ENCODE results near the gene BTBD2. TPM values are rescaled to one million over a fixed set of nuclear protein-coding genes. Genes with fewer than 3 reads are reported as not detected.
A peak's percentile ranks its signal among the peaks of the same experiment; 100 is the strongest.
"Not testable (repeated sequence)": the region's sequence is repeated elsewhere in the genome, so short reads cannot be mapped to it uniquely, and the experiment has no call there.

BTBD2 gene
- total RNA-seq, 1 experiment from 2014 or later, result 19.9 TPM

DNA sequence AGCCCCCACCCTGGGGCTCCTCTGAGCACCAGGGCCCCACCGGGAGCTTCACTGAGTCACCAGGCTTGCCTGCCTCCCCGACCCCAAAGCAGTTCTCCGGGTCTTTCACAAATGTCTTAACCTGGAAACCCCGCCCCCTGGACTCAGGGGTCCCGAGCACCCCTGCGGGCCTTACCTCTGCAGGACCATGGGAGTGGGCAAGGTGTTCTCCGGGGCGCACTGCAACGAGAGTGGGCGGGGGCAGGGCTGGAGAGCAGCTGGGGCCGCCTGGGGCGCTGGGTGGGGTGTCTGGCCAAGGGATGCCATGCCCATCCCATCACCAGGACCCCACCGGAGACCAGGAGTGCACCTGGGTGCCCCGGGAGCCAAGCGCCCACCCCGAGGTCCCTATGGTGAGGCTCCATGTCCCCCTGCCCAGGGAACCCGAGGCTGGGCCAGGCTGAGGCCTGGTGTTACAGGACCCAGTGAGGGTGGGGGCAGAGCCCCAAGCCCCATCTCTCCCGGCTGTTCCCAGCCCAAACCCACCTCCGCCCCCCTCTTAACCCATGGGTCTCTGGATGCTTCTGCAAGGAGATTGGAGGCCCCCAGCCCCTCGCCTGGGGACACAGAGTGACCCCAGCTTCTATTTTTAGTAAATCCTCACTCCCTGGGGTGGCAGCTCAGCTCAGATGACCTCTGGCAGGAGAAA lies 24.6 kb upstream of the BTBD2 start:
- DNase-seq (ENCODE audit: low read depth), result no peak

DNA sequence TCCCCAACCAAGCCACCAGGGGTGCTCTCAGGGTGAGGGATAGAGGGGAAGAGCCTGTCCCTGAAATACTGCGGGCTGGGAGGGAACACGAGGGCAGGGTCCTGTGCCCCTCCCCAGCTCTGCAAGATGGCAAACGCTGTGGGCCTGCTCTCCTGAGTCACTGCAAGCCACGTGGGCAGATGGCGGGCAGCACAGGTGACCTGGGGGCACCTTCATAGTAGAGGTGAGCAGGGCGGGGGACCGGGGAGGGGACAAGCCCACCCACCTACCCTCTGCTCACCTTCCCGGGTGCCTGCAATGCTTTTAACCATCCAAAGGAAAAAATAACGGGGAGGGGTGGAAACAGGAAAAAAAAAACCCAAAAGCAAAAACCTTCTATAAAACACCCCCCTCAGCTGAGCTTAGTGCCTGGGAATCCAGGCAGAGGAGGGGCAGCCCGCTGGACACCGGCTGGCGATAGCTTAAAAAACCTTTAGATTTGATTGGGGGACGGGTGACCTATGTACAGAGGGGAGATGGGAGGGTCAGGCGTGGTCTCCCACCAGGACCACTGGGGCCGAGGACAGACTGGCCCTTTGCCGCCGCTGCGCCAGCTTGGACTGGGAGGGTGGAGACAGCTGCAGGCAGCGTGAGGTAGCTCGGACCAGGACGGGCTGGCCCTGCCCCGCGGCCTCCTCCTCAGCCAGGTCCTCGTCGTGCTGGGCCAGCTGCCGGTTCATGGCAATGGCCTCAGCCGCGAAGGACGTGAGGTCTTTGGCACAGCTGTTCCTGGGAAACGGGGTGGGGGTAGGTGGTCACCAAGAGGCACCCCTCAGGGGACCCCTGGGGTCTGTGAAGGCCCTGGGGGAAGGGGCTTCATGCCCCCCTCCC lies 23.8 kb upstream of the BTBD2 start:
- no peak for DNase-seq (ENCODE audit: low read depth)

DNA sequence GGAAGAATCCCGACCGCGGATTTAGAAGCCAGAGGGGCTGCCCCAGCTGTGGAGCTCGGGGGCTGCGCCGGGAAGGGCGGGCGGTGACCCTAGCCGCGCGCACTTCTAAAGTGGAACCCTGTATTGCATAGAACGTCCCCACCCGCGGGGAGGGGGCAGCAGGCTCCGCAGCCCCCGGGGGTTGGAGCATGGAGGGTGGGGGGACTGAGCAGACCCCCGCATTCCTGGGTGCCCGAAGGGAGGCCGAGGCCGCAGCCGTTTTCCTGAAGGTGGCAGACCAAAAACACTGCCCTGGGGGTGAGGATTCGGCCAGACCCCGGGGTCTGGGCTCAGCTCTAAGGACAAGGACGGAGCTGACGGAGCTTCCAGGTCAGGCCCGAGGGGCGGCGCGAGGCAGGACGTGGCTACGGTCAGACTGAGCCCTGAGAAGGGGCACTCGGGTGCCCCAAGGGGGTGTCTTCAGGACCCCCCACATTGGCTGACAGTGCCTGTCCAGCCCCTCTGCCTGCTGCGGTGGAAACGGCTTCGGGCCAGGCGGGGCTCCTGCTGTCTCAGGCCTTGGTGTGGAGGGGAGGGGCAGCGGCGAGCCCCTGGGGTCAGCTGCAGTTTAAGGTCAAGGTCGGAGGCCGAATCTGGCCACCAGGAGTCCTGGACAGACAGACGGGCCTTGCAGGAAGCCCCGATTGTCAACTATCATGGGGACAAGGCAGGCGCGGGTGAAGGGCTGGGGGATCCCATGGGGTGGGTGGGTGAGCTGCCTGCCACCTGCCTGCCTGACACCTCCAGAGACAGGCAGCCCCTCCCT lies 23.0 kb upstream of the BTBD2 start:
- DNase-seq (ENCODE audit: low read depth), result no peak

DNA sequence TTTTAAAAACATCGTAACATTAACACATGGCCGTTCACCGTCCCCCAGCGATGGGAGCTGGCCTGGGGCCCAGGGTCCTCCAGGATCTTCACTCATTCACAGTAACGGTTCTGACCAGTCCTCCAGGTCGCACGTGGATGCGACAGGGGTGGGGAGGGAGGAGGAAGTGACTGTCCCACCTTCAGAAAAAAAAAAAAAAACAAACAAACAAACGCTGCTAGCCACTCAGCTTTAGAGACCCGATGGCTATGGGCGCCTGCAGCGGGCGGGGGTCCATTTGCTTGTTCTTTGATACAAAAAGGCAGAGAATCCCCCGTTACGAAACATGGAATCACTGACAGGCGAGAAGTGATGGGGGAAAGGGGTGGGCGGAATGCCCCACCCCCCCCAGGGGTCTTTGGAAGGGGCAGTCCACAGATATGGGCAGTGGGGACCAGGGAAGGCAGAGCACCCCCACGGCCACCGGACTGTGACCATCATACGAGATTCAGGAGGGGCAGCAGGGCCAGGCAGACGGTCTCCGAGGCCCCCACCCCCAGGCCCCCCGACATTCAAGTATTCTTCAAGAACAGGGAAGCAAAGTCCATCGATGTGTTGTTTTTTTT lies 22.2 kb upstream of the BTBD2 start:
- no peak for DNase-seq (ENCODE audit: low read depth)

GRCh38 chr19:2036424-2036823 lies 20.9 kb upstream of the BTBD2 start:
- no peak for DNase-seq (ENCODE audit: low read depth)

GRCh38 chr19:2035590-2035991 lies 20.1 kb upstream of the BTBD2 start:
- DNase-seq (ENCODE audit: low read depth), result no peak

DNA sequence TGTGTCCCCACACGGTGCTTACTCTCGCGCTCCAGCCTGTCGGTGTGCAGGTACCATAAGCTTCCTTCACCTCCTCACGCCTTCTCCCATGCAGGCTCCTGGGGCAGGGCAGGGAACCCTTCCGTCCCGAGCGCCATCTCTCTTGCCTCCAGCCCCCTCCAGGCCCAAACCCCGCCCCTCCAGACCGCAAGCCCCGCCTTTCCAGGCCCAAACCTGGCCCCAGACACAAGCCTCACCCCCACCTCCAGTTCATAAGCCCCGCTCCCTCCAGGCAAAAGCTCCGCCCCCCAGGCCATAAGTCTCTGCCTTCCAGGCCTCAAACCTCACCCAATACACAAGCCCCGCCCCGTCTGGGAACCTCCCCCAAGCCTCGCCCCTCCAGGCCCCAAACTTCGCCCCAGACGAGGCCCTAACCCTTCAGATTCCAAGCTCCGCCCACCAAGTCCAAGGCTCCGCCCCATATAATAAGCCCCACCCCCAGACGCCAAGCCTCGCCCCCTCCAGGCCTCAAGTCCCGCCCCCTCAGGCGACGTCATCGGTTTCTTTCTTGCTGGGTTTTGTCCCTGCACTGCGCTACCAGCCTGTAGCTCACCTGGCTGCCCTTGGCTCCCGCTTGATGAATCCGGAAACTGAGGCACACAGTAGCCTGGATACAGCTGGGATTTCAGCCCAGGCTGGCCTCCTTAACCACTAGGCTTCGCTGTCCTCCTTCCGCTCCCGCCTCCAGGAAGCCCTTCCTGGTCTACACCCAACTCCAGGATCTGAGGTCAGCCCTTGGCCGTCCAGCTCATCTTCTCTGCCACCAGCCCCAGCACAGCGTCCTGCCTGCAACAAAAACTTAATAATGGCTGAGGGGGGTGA lies 19.4 kb upstream of the BTBD2 start:
- DNase-seq (ENCODE audit: low read depth), result peak; percentile 36

- not testable (repeated sequence) for DNase-seq (ENCODE audit: low read depth)
These were observed 18.7 kb upstream of the BTBD2 start for GRCh38 chr19:2034253-2034652.

DNA sequence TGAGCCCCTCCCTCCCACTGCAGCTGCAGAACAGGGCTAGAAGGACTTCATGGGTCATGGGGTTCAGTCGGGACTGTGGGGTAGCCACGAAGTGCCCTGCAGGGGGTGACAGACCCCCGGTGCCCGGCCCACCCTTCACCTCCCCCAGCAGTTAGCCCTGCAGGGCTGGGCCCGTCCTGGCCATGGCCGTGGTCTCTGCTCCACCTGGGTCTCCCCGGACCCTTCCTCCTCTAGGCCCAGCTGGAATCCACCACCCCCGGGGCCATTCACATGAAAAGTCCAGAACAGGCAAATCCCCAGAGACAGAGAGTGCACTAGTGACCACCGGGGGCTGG lies 18.3 kb upstream of the BTBD2 start:
- no peak for DNase-seq (ENCODE audit: low read depth)

DNA sequence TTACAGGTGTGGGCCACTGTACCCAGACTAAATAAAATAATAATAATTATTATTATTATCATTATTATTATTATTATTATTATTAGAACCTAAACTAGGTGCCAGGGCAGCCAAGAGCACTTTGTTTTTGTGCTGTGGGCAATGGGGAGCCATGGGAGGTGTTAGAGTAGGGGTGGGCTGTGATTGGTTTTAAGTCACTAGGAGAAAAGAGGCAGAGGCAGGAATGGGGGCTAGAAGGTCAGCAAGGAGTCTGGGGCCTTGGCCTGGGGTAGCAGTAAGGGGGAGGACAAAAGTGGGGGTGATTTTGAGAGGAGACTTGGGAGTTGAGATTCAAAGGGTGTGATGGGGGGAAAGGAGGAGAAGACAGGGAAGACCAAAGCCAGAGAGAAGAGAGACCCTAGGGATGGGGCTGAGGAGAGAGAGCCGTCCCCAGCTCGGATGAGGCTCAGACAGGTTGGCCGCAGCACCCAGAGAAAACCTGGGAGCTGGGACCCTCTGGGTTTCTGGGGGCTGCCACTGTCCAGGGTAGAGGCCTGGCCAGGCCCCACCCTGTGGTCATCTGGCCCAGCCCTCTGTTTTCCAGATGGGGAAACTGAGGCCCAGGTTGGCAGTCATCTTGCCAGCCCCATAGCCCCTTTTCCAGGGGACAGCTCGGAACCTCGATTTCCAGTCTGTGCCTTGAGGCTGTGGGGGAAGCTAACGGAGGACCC lies 17.8 kb upstream of the BTBD2 start:
- DNase-seq (ENCODE audit: low read depth), result no peak

GRCh38 chr19:2032296-2032941 lies 16.9 kb upstream of the BTBD2 start:
- peak; percentile 97 for DNase-seq (ENCODE audit: low read depth)

- DNase-seq (ENCODE audit: low read depth), result no peak
These were observed 11.8 kb upstream of the BTBD2 start for GRCh38 chr19:2027361-2027760.

GRCh38 chr19:2026770-2027169 lies 11.3 kb upstream of the BTBD2 start:
- no peak for DNase-seq (ENCODE audit: low read depth)

DNA sequence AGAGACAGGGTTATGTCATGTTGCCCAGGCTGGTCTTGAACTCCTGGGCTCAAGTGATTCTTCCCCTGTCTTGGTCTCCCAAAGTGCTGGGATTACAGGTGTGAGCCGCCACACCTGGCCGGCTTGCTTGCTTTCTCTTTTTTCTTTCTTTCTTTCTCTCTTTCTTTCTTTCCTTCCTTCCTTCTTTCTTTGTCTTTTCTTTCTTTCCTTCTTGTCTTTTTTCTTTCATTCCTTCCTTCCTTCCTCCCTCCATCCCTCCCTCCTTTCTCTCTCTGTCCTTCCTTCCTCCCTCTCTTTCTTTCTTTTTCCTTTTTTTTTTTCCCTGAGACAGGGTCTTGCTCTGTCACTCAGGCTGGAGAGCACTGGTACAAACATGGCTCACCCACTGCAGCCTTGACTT lies 6.8 kb upstream of the BTBD2 start:
- no peak for DNase-seq (ENCODE audit: low read depth)

- no peak for DNase-seq (ENCODE audit: low read depth)
These were observed 6.1 kb upstream of the BTBD2 start for GRCh38 chr19:2021453-2022140.

DNA sequence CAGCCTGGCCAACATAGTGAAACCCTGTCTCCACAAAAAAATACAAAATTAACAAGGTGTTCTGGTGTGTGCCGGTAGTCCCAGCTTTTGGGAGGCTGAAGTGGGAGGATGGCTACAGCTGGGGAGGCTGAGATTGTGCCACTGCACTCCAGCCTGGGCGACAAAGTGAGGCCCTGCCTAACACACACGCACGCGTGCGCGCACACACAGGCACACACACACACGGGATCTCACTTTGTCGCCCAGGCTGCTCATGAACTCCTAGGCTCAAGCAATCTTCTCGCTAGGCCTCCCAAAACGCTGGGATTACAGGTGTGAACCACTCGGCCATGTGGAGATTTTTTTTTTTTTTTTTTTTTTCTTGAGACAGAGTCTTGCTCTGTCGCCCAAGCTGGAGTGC lies 3.2 kb upstream of the BTBD2 start:
- DNase-seq (ENCODE audit: low read depth), result no peak

DNA sequence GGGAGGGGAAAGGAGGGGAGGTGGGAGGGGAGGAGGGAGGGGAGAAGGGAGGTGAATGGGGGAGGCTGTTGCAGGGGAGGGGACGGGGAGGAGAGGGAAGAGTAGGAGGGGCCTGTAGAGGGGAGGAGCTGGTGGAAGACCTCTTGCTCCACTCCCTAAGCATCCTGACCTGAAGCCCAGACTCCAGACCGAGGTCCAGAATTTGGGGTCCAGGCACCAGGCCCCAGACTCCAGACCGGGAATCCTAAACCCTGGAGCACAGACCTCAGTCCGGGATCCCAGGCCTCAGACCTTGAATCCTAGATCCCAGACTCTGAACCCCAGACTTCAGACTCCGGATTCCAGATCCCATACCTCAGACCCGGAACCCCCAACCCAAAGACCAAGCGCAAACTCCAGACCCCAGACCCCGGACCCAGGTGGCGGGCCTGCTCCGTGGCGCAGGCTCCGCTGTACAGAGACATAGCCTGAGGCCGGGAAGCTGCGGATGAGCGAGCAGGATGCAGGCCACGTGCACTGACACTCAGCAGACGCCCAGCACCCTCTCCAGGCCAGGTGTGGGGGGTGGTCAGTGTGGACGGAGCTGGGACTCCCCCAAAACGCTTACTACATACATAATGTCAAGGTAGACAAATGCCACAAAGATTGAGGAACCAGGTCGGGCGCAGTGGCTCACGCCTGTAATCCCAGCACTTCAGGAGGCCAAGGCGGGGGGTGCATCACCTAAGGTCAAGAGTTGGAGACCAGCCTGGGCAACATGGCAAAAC lies 710 bp upstream of the BTBD2 start:
- peak; percentile 76 for DNase-seq (ENCODE audit: low read depth)

DNA sequence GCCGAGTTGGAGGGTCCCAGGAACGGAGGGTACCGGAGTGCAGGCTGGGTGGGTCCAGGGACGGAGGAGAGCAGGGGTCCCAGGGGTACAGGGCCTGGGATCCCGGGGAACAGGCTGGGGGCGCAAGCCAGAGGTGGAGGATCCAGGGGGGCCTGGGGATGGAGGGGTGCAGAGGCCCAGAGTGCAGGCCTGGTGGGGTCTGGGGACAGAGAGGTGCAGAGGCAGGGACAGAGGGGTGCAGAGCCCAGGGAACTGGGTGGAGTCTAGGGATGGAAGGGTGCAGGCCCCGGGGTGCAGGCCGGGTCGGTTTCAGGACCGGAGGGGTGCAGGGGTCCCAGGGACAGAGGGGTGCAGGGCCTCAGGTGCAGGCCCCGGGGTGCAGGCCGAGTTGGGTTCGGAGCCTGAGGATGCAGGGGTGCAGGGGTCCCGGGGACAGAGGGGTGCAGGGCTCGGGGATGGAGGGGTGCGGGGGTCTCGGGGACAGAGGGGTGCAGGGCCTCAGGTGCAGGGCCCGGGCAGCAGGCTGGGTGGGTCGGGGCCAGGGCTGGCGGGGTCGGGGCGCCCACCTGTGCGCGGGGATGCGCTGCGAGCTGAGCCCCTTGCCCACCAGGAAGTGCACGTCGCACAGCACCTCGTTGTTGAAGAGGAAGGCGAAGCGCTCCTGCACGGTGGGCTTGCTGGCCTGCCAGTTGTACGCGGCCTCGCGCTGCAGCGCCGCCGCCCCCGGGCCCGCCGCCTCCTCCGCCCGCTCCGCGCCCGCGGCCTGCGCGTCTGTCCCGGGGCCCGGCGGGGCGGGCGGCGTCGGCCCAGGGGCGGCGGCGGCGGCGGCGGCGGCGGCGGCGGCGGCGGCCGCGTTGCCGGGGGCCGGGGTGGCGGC lies 545 bp downstream of the BTBD2 start:
- peak; percentile 45 for DNase-seq (ENCODE audit: low read depth)
